ENCODE results near the gene EVPL.

GRCh38 chr17:76024353-76024752 is 2.8 kb downstream of the EVPL start:
- no peak for TF ChIP-seq CTCF (conservative IDR thresholded peaks at IDR 0.05; ENCODE audit: low read depth in 2 of 2)
- no peak for TF ChIP-seq POLR2AphosphoS5 (IDR thresholded peaks at IDR 0.05; ENCODE audit: low read depth)
- no peak for TF ChIP-seq ZNF114 (CRISPR knock-in tag; IDR thresholded peaks at IDR 0.05)
- no peak for TF ChIP-seq EZH2phosphoT487 (IDR thresholded peaks at IDR 0.05; ENCODE audit: unreplicated experiment)
- no peak for TF ChIP-seq STAT1 (IDR thresholded peaks at IDR 0.05; ENCODE audit: unreplicated experiment)
- TF ChIP-seq, protein P1, sequence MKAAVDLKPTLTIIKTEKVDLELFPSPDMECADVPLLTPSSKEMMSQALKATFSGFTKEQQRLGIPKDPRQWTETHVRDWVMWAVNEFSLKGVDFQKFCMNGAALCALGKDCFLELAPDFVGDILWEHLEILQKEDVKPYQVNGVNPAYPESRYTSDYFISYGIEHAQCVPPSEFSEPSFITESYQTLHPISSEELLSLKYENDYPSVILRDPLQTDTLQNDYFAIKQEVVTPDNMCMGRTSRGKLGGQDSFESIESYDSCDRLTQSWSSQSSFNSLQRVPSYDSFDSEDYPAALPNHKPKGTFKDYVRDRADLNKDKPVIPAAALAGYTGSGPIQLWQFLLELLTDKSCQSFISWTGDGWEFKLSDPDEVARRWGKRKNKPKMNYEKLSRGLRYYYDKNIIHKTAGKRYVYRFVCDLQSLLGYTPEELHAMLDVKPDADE (IDR thresholded peaks at IDR 0.05): no peak
- TF ChIP-seq REST (IDR thresholded peaks at IDR 0.05; ENCODE audit: unreplicated experiment): no peak
- no peak for TF ChIP-seq EZH2 (IDR thresholded peaks at IDR 0.05; ENCODE audit: low read depth, unreplicated experiment)
- TF ChIP-seq ZNF331 (CRISPR knock-in tag; IDR thresholded peaks at IDR 0.05; ENCODE audit: low read depth): no peak

All from GM23338 (cell line).